HepG2 (cell line): ENCODE measurements around the gene ESYT3. TPM values are rescaled to one million over a fixed set of nuclear protein-coding genes. Genes with fewer than 3 reads are reported as not detected.

Experiments used
- ATAC-seq: fragments of 200-7000 bp; cut with Tn5 transposase; 3 replicates; pipeline ENCODE4 v1.9.1; 2020; ENCODE audit warnings: mild to moderate bottlenecking, moderate library complexity
- BruUV-seq: library from RNA; stranded (reverse); fragments of 400-500 nt; replicated peaks from 2 replicates; lab custom pipeline; 2021; lab: Mats Ljungman, UMichigan
- CTCF ChIA-PET: fragments of 300-600 bp; formaldehyde crosslinking; extraction: SDS; loops from one replicate; lab custom pipeline; 2021; ENCODE audit warnings: low total read pairs, inconsistent platforms, low intra/inter-chr PET ratio; lab: Yijun Ruan, JAX
- POLR2A ChIA-PET: fragments of 350-600 bp; sonication (Branson Sonifier 250); formaldehyde crosslinking; loops from one replicate; lab custom pipeline; 2020; ENCODE audit warnings: antibody characterized with exemption, inconsistent platforms; lab: Yijun Ruan, JAX
- DNase-seq: peaks from one replicate; pipeline ENCODE4 v3.0.0-alpha.2; 2015; ENCODE audit warnings: low spot score
- FAIRE-seq: peaks from 3 replicates; lab custom pipeline; 2011; peaks lifted over from hg19 to GRCh38; lab: Jason Lieb, UNC
- H2AFZ ChIP-seq: one replicate; pipeline ENCODE4 v1.6.1; 2011; ENCODE audit warnings: low read length, inconsistent platforms
- H3K27ac ChIP-seq: fragments of 300-600 bp; 3 replicates; pipeline ENCODE4 v1.8.0; 2011; ENCODE audit warnings: mixed run types, mild to moderate bottlenecking, mixed read lengths, low read length, inconsistent platforms; ENCODE audit not compliant: insufficient read depth; ENCODE audit errors: extremely low read length
- H3K27me3 ChIP-seq, 2 experiments: fragments of 200-600 bp in 1 of 2; 2 replicates in 1 of 2; 3 replicates in 1 of 2; pipeline versions ENCODE4 v1.6.0 to v1.8.0; 2011; ENCODE audit warnings: low read length in 2 of 2, mild to moderate bottlenecking in 2 of 2, moderate library complexity in 2 of 2, inconsistent platforms in 1 of 2; ENCODE audit not compliant: insufficient read depth in 2 of 2, control insufficient read depth in 1 of 2
- H3K36me3 ChIP-seq, 2 experiments: fragments of 200-600 bp in 1 of 2; replicated peaks in 1 of 2; 2 replicates in 1 of 2; 3 replicates in 1 of 2; pipeline versions ENCODE4 v1.5.1 to v1.8.0; 2011; ENCODE audit warnings: low read length in 2 of 2, inconsistent platforms in 1 of 2; ENCODE audit not compliant: insufficient read depth in 2 of 2, control insufficient read depth in 1 of 2
- H3K4me1 ChIP-seq: 2 replicates; pipeline ENCODE4 v1.5.1; 2012; ENCODE audit warnings: low read length, inconsistent platforms; ENCODE audit not compliant: insufficient read depth
- H3K4me2 ChIP-seq: 2 replicates; pipeline ENCODE4 v1.6.0; 2011; ENCODE audit warnings: low read depth, low read length, inconsistent platforms
- H3K4me3 ChIP-seq, 3 experiments: fragments of 200-600 bp in 1 of 3; sonication (generic), shearing (Covaris generic) in 1 of 3; replicated peaks in 1 of 3; 2 replicates each; pipeline ENCODE4 v1.5.1; 2011 to 2016; ENCODE audit warnings: low read length in 3 of 3, inconsistent platforms in 2 of 3, low read depth in 2 of 3, mild to moderate bottlenecking in 2 of 3, control low read depth in 1 of 3, mixed read lengths in 1 of 3; ENCODE audit not compliant: insufficient read depth in 1 of 3
- H3K79me2 ChIP-seq: one replicate; pipeline ENCODE4 v1.6.1; 2011; ENCODE audit warnings: low read length, inconsistent platforms; ENCODE audit not compliant: insufficient read depth
- H3K9ac ChIP-seq: 2 replicates; pipeline ENCODE4 v1.6.0; 2011; ENCODE audit warnings: mild to moderate bottlenecking, low read depth, low read length, inconsistent platforms; ENCODE audit not compliant: insufficient read depth
- H3K9me3 ChIP-seq: 2 replicates; pipeline ENCODE4 v1.5.1; 2012; ENCODE audit warnings: mild to moderate bottlenecking, low read length
- H4K20me1 ChIP-seq: 2 replicates; pipeline ENCODE4 v1.6.0; 2011; ENCODE audit warnings: inconsistent platforms, mild to moderate bottlenecking, low read length, moderate library complexity; ENCODE audit not compliant: insufficient read depth
- AFF4 ChIP-seq: sonication (generic); formaldehyde crosslinking; IDR thresholded peaks from 2 replicates; pipeline ENCODE4 v1.4.0; 2020; ENCODE audit warnings: missing genetic modification reagents
- ARNTL ChIP-seq: sonication (generic); formaldehyde crosslinking; IDR thresholded peaks from 2 replicates; pipeline ENCODE4 v1.4.0; 2020; ENCODE audit warnings: mild to moderate bottlenecking, missing genetic modification reagents
- GMEB1 ChIP-seq: sonication (generic); formaldehyde crosslinking; IDR thresholded peaks from 2 replicates; pipeline ENCODE4 v1.5.1; 2020; ENCODE audit warnings: missing genetic modification reagents, mild to moderate bottlenecking, borderline replicate concordance
- GMEB2 ChIP-seq: IDR thresholded peaks from 2 replicates; pipeline ENCODE4 v1.6.1; 2016; ENCODE audit warnings: missing biosample characterization, missing genetic modification reagents, low read depth
- HHEX ChIP-seq: IDR thresholded peaks from 2 replicates; pipeline ENCODE4 v1.6.1; 2016; ENCODE audit warnings: control low read depth
- ISL2 ChIP-seq: sonication (generic); formaldehyde crosslinking; IDR thresholded peaks from 2 replicates; pipeline ENCODE4 v1.5.0; 2020; ENCODE audit warnings: missing genetic modification reagents
- KDM1A ChIP-seq: IDR thresholded peaks from 2 replicates; pipeline ENCODE4 v1.6.1; 2016; ENCODE audit warnings: missing compliant biosample characterization
- KDM2A ChIP-seq: sonication (generic); formaldehyde crosslinking; IDR thresholded peaks from 2 replicates; pipeline ENCODE4 v1.4.0; 2020; ENCODE audit warnings: low read depth, missing genetic modification reagents, borderline replicate concordance
- KLF15 ChIP-seq: sonication (generic); formaldehyde crosslinking; IDR thresholded peaks from 2 replicates; pipeline ENCODE4 v1.8.1; 2023; ENCODE audit warnings: borderline replicate concordance, mild to moderate bottlenecking, inconsistent platforms, missing genetic modification reagents, mixed read lengths
- SIN3A ChIP-seq: IDR thresholded peaks from 2 replicates; pipeline ENCODE4 v1.6.1; 2011; ENCODE audit warnings: low read depth, mild to moderate bottlenecking, control low read depth, low read length, borderline replicate concordance
- ZNF3 ChIP-seq: IDR thresholded peaks from 2 replicates; pipeline ENCODE4 v1.7.0; 2017; ENCODE audit warnings: inconsistent platforms
- ZNF556 ChIP-seq: sonication (generic); formaldehyde crosslinking; IDR thresholded peaks from 2 replicates; pipeline ENCODE4 v1.4.0; 2020; ENCODE audit warnings: mild to moderate bottlenecking, missing genetic modification reagents, borderline replicate concordance
- ZNF790 ChIP-seq: sonication (generic); formaldehyde crosslinking; IDR thresholded peaks from 2 replicates; pipeline ENCODE4 v1.8.0; 2022; ENCODE audit warnings: missing genetic modification reagents, mild to moderate bottlenecking, borderline replicate concordance
- in situ Hi-C: cut with HindIII; loops from 2 replicates; pipeline ENCODE4 v1.10.0; 2017; ENCODE audit warnings: low pct_unique_long_range_greater_than_20kb; ENCODE audit not compliant: extremely low pct_ligation_motif_present
- intact Hi-C: fragments of 100-400 bp; cut with micrococcal nuclease; formaldehyde crosslinking; loops from one replicate; pipeline ENCODE4 v1.10.0; 2022; ENCODE audit not compliant: unreplicated experiment
- polyA plus RNA-seq, 8 experiments: library from polyadenylated mRNA; depleted of rRNA in 3 of 8; stranded (reverse) in 7 of 8; unstranded in 1 of 8; fragments of >200 nt; fragmentation: Illumina TruSeq in 4 of 8; extraction: Trizol in 4 of 8; gene quantifications; 2 replicates each; pipeline versions ENCODE4 v1.2.1 to v1.2.3, GENCODE V29; 2011 to 2016; ENCODE audit warnings: low read depth in 4 of 8, missing spikeins in 1 of 8, mixed read lengths in 1 of 8; ENCODE audit not compliant: insufficient read depth in 1 of 8
- total RNA-seq, 5 experiments: library from RNA; depleted of rRNA; stranded (reverse); fragments of >200 nt; fragmentation: Illumina TruSeq; extraction: Trizol; gene quantifications; 2 replicates each; pipeline ENCODE4 v1.2.3, GENCODE V29; 2016; ENCODE audit warnings: low read depth in 1 of 5

The ESYT3 gene
- total and polyA plus RNA-seq, 2 of the 13 experiments (the other 11 are each of a cell fraction or from before 2014, with no cell fraction given): 1.5 to 4.1 TPM

- Histone ChIP-seq H3K9ac (no peak overlapping the region), H3K79me2 (no peaks in the 10 kb centered on the region), H4K20me1 (no peaks in the 10 kb centered on the region), H3K4me1 (no peaks in the 10 kb centered on the region), H2AFZ (no peak overlapping the region), H3K4me3 (no peak overlapping the region), H3K27ac (no peak overlapping the region), H3K36me3 (no peaks in the 10 kb centered on the region), H3K27me3 (no peaks in the 10 kb centered on the region), H3K9me3 (no peaks in the 10 kb centered on the region), H3K4me2 (no peak overlapping the region)
- ChIA-PET CTCF (no interaction called here), POLR2A (no interaction called here)
- ATAC-seq (no peak), FAIRE-seq (no peak), DNase-seq (no peak)
- in situ Hi-C loops (no loop called here), intact Hi-C loops (no loop called here)
- no TSS peak for BruUV-seq
- TF ChIP-seq ZNF3 (CRISPR knock-in tag) (no peak), ISL2 (CRISPR knock-in tag) (no peak), GMEB1 (CRISPR knock-in tag) (no peak), ZNF556 (CRISPR knock-in tag) (no peak), KDM2A (CRISPR knock-in tag) (no peak), KLF15 (CRISPR knock-in tag) (no peak), GMEB2 (CRISPR knock-in tag) (no peak), KDM1A (CRISPR knock-in tag) (no peak), SIN3A (no peak), ZNF790 (CRISPR knock-in tag) (no peak), HHEX (no peak), ARNTL (CRISPR knock-in tag) (no peak), AFF4 (CRISPR knock-in tag) (no peak)
Measured at GRCh38 chr3:138511945-138512344, 77.5 kb downstream of the ESYT3 start.
